ENCODE measurements around the gene HPRT1. TPM values are rescaled to one million over a fixed set of nuclear protein-coding genes. Genes with fewer than 3 reads are reported as not detected.

HPRT1 gene
- polyA plus RNA-seq, 6 donors from 2014 or later: 85.3 to 148 (median 93.6) TPM

DNA sequence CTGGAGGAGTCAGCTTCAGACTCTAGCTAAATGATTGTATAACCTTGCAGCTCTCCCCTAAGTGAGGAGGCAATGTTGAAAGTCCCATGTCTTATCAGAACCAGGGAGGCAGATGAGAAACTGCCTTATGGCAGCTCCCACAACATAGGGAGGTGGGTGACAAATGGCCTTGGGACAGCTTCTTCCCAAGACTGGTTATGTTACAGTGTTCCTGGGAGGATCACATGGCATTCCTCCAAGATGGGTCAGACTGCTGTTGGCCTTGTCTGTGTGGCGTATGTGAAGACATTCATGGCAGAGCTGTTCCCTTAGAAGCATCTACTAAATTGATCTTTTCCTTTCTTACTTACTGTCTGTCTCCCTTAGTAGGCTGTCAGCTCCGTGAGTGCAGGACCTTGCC, 42.0 kb downstream of the HPRT1 start:
- Mint-ChIP-seq H3K4me3 (no peak overlapping the region), H3K27ac (peak overlapping the region in 1 of 6 donors; percentile 8), H3K4me1 (no peaks in the 10 kb centered on the region), H3K27me3 (no peaks in the 10 kb centered on the region), H3K9me3 (no peaks in the 10 kb centered on the region), H3K36me3 (peaks cover 0 to 7% of the 10 kb centered on the region in 2 donors)
- ATAC-seq (ENCODE audit: low read depth in 2 of 2) (no peak), DNase-seq (no peak)

DNA sequence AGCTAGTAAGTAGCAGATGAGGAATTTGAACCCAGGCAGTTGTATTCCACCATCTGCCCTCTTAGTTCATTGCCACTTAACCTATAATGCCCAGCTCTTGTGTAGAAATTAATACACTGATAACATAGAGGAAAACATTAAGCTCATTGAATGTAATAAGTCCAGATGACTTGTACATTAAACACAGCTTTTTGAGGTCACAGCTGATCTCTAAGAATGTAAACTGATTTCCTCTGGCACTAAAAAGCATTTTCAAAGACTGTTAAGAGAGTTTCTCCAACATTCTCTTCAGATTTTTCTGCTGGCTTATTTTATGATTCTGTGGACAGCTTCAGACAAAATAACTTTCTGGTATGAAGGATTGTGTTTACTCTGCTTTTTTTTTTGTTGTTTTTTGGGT, 42.7 kb downstream of the HPRT1 start:
- peaks cover 0 to 7% of the 10 kb centered on the region in 2 donors for H3K36me3 Mint-ChIP-seq
- no peak overlapping the region for H3K27ac Mint-ChIP-seq
- DNase-seq: no peak
- no peaks in the 10 kb centered on the region for H3K4me1 Mint-ChIP-seq
- no peak for ATAC-seq (ENCODE audit: low read depth in 2 of 2)
- no peaks in the 10 kb centered on the region for H3K27me3 Mint-ChIP-seq
- no peaks in the 10 kb centered on the region for H3K9me3 Mint-ChIP-seq
- H3K4me3 Mint-ChIP-seq: no peak overlapping the region

DNA sequence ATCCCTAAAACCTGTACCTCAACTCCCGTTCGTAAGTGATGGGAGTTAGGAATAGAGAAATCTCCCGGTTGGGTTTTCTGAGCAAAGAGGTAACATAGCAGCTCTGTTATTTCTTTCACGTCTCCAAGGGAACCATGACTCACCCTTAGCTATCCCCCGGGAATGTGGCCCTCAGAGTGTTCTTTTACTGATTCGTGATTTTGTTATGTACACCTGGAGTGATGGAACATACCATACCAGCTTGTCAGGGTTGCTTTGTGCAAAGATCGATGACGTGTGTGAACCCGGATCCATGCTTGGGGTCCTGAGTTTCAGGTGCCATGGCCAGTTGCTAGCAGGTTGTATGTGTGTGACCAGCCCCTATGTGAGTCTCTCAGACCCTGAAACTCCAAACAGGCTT, 52.6 kb downstream of the HPRT1 start:
- Mint-ChIP-seq H3K36me3 (no peaks in the 10 kb centered on the region), H3K4me1 (no peaks in the 10 kb centered on the region), H3K9me3 (peaks cover 0 to 2% (median 0%) of the 10 kb centered on the region in 7 donors), H3K4me3 (no peak overlapping the region), H3K27me3 (no peaks in the 10 kb centered on the region), H3K27ac (no peak overlapping the region)
- ATAC-seq (ENCODE audit: low read depth in 2 of 2) (no peak), DNase-seq (no peak)

DNA sequence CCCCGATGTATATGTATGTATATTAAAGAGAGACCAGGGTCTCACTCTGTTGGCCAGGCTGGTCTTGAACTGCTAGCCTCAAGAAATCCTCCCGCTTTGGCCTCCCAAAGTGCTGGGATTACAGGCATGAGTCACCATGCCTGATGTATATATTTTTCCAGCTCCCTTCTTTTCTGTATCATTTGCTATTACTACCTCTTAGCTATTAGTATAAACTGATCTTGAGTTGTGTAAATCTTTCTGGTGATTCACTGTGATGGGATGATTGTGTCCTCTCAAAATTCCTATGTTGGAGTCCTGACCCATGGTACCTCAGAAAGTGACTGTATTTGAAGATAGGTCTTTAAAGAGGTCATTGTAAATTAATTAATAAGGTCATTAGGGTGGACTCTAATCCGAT, 53.1 kb downstream of the HPRT1 start:
- Mint-ChIP-seq H3K4me3 (no peak overlapping the region), H3K27me3 (no peaks in the 10 kb centered on the region), H3K9me3 (peaks cover 0 to 2% (median 0%) of the 10 kb centered on the region in 7 donors), H3K27ac (no peak overlapping the region), H3K36me3 (no peaks in the 10 kb centered on the region), H3K4me1 (no peaks in the 10 kb centered on the region)
- no peak for DNase-seq
- ATAC-seq (ENCODE audit: low read depth in 2 of 2): no peak

DNA sequence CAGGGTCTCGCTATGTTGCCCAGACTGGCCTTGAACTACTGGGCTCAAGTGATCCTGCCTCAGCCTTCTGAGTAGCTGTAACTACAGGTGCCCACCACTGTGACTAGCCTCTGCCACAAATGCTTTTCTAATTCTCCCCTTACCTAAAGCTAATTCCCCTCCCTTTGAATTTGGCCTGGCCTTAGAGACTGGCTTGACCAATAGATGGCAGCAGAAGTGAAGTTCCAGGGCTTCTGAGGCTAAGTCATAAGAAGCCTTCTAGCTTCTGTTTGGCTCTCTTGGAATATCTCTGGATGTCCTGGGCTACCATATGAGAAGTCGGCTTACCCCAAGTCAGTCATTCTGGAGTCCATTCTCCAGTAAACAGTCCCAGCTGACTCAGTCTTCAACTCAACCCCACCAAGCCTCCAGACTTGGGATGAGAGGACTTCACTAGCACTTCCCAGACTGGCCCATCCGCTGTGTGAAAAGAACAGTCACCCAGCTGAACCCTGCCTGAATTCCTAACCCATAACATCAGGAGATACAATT, 61.0 kb downstream of the HPRT1 start:
- Mint-ChIP-seq H3K4me3 (no peak overlapping the region), H3K36me3 (no peaks in the 10 kb centered on the region), H3K27ac (peak overlapping the region in 2 of 6 donors; percentile 8 to 29), H3K27me3 (no peaks in the 10 kb centered on the region), H3K4me1 (no peaks in the 10 kb centered on the region), H3K9me3 (no peaks in the 10 kb centered on the region)
- ATAC-seq (ENCODE audit: low read depth in 2 of 2) (no peak), DNase-seq (no peak)

DNA sequence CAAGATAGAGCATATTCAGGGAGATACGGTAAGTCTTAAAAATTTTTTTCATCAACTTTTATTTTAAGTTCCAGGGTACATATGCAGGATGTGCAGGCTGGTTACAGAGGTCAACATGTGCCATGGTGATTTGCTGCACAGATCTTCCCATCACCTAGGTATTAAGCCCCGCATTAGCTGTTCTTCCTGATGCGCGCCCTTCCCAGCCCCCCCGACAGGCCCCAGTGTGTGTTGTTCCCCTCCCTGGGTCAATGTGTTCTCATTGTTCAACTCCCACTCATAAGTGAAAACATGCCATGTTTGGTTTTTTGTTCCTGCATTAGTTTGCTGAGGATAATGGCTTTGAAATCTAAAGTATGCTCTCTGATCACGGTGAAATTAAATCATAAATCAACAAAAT, 64.2 kb downstream of the HPRT1 start:
- ATAC-seq (ENCODE audit: low read depth in 2 of 2) (no peak), DNase-seq (no peak)
- no peak overlapping the region for H3K4me3 Mint-ChIP-seq
- no peaks in the 10 kb centered on the region for H3K4me1 Mint-ChIP-seq
- no peak overlapping the region for H3K27ac Mint-ChIP-seq
- H3K9me3 Mint-ChIP-seq: no peaks in the 10 kb centered on the region
- H3K27me3 Mint-ChIP-seq: no peaks in the 10 kb centered on the region
- no peaks in the 10 kb centered on the region for H3K36me3 Mint-ChIP-seq

DNA sequence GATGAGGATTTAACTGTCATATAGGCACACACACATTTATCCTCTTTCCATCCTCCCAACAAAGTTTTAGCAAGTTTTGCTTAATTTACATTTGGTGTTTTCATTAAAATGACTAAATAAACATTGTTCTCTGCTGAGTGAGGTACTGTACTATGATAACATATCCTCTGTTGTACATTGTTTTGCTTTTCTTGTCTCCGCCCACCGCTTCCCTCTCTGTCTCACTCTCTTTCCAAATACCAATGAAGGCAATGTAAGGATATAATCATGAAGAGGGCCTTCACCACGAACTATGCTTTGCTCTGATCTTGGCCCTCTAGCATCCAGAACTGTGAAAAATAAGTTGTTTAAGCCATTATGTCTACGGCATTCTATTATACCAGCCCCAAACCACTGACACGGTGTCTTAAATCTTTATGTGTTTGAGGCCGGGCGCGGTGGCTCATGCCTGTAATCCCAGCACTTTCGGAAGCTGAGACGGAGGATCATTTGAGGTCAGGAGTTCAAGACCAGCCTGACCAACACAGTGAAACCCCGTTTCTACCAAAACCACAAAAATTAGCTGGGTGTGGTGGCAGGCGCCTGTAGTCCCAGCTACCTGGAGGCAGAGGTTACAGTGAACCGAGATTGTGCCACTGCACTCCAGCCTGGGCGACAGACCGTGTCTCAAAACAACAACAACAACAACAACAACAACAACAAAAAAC, 65.3 kb downstream of the HPRT1 start:
- Mint-ChIP-seq H3K27me3 (no peaks in the 10 kb centered on the region), H3K36me3 (no peaks in the 10 kb centered on the region), H3K4me3 (no peak overlapping the region), H3K9me3 (no peaks in the 10 kb centered on the region), H3K27ac (no peak overlapping the region), H3K4me1 (no peaks in the 10 kb centered on the region)
- no peak for ATAC-seq (ENCODE audit: low read depth in 2 of 2)
- no peak for DNase-seq

DNA sequence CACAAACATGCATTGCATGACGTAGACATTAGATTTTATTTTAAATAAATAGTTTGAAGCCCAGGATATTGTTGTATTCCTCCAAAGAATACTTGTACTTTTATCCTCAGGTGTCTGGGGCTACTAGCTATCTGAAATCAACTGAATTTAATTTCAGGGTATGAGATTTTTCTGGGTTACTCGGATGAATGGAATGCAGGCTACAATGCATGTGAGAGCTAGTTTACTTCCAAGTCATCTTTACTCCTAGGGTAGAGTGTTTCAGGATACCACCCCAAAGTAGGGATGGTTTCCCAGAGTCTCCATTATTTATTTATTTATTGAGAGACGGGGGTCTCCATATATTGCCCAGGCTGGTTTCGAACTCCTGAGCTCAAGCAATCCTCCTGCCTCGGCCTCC, 66.4 kb downstream of the HPRT1 start:
- H3K36me3 Mint-ChIP-seq: no peaks in the 10 kb centered on the region
- no peak overlapping the region for H3K27ac Mint-ChIP-seq
- DNase-seq (no peak), ATAC-seq (ENCODE audit: low read depth in 2 of 2) (no peak)
- no peaks in the 10 kb centered on the region for H3K4me1 Mint-ChIP-seq
- no peaks in the 10 kb centered on the region for H3K27me3 Mint-ChIP-seq
- no peak overlapping the region for H3K4me3 Mint-ChIP-seq
- H3K9me3 Mint-ChIP-seq: no peaks in the 10 kb centered on the region

DNA sequence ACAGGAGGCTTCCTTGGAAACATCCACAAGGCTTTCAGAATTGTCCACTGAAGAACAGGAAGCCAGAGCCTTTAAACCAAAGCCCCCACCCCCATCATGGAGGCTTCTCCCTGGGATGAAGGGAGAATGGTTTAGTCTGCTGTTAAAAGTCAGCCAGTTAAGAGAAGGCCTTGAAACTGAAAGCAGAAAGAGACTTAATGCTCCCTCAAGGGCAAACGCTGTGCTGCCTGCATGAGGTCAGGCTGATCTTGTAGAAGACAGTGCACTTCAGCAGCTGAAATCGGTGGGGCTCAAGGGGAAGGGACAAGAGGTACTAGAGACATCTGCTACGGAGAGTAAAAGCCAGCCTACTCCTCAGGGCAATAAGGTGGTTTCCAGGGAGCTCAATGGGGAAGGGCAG, 69.0 kb downstream of the HPRT1 start:
- Mint-ChIP-seq H3K27ac (no peak overlapping the region), H3K27me3 (peaks cover 0 to 8% (median 0%) of the 10 kb centered on the region in 3 donors), H3K9me3 (no peaks in the 10 kb centered on the region), H3K36me3 (no peaks in the 10 kb centered on the region), H3K4me1 (no peaks in the 10 kb centered on the region), H3K4me3 (no peak overlapping the region)
- ATAC-seq (ENCODE audit: low read depth in 2 of 2) (no peak), DNase-seq (no peak)

DNA sequence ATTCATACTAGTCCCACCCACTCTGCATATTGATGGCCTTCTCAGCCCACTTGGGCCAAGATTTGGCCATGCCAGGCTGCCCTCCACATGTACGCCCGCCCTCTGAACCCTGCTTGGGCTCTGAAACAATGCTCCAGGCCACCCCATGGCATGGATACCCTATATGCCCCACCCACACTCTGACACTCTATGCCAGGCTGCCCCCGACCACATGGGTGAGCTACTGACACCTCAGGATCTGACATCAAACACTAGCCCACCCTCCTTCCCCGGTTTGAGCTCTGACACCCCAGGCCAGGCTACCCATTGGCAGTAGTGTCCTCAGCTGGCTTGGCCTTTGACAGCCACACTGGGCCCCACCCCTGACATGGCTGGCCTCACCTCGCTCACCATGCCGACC, 69.5 kb downstream of the HPRT1 start:
- H3K4me3 Mint-ChIP-seq: no peak overlapping the region
- no peak overlapping the region for H3K27ac Mint-ChIP-seq
- no peaks in the 10 kb centered on the region for H3K36me3 Mint-ChIP-seq
- no peaks in the 10 kb centered on the region for H3K9me3 Mint-ChIP-seq
- peaks cover 0 to 8% (median 0%) of the 10 kb centered on the region in 3 donors for H3K27me3 Mint-ChIP-seq
- ATAC-seq (ENCODE audit: low read depth in 2 of 2) (no peak), DNase-seq (no peak)
- H3K4me1 Mint-ChIP-seq: no peaks in the 10 kb centered on the region

DNA sequence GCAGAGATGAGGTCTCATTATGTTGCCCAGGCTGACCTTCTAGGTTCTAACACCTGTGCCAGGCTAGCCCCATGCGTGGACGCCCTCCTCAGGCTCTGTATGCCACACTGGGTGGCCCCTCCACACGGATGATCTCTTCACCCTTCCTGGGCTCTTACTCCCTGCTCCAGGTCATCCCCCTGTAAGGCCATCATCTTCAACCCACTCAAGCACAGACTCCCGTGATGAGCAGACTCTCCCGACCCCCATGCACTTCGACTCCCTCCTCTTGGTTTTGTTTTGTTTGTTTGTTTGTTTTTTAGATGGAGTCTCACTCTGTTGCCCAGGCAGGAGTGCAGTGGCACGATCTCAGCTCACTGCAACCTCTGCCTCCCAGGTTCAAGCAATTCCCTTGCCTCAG, 70.9 kb downstream of the HPRT1 start:
- Mint-ChIP-seq H3K36me3 (no peaks in the 10 kb centered on the region), H3K9me3 (no peaks in the 10 kb centered on the region), H3K27me3 (peaks cover 0 to 15% (median 0%) of the 10 kb centered on the region in 3 donors), H3K4me1 (no peaks in the 10 kb centered on the region), H3K4me3 (no peak overlapping the region), H3K27ac (no peak overlapping the region)
- ATAC-seq (ENCODE audit: low read depth in 2 of 2) (no peak), DNase-seq (no peak)

DNA sequence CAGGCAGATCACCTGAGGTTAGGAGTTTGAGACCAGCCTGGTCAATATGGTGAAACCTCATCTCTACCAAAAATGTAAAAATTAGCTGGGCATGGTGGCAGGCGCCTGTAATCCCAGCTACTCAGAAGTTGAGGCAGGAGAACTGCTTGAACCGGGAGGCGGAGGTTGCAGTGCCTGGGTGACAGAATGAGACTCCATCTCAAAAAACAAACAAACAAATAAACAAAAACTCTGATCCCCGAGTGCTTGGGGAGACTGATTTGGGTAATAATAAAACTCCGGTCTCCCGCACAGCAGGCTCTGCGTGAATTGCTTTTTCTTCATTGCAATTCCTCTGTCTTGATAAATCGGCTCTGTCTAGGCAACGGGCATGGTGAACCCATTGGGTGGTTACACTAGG, 73.4 kb downstream of the HPRT1 start:
- H3K9me3 Mint-ChIP-seq: peaks cover 0 to 2% (median 0%) of the 10 kb centered on the region in 7 donors
- no peaks in the 10 kb centered on the region for H3K4me1 Mint-ChIP-seq
- H3K27ac Mint-ChIP-seq: no peak overlapping the region
- no peaks in the 10 kb centered on the region for H3K36me3 Mint-ChIP-seq
- H3K4me3 Mint-ChIP-seq: no peak overlapping the region
- DNase-seq: no peak
- peaks cover 0 to 25% (median under 1%) of the 10 kb centered on the region in 3 donors for H3K27me3 Mint-ChIP-seq
- no peak for ATAC-seq (ENCODE audit: low read depth in 2 of 2)

DNA sequence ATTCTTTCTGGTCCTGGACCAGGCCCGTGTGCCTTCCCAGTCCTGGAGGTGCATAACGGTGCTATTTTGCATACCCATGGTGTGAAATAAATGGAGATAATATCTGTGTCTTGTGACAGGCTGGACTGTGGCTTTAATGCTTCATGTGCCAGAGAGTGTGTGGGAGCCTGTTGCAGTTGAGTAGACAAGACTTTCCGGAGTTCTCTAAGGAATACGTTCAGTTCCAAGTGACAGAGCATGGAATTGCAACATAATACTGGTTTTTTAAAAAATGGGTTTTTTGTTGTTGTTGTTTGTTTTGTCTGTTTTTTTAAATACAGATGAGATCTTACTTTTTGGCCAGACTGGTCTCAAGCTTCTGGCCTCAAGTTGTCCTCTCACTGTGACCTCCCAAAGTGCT, 74.0 kb downstream of the HPRT1 start:
- Mint-ChIP-seq H3K27me3 (peaks cover 0 to 30% (median 4%) of the 10 kb centered on the region in 3 donors), H3K27ac (no peak overlapping the region), H3K4me3 (no peak overlapping the region), H3K4me1 (no peaks in the 10 kb centered on the region), H3K9me3 (peaks cover 0 to 2% (median 0%) of the 10 kb centered on the region in 7 donors), H3K36me3 (no peaks in the 10 kb centered on the region)
- no peak for DNase-seq
- no peak for ATAC-seq (ENCODE audit: low read depth in 2 of 2)

DNA sequence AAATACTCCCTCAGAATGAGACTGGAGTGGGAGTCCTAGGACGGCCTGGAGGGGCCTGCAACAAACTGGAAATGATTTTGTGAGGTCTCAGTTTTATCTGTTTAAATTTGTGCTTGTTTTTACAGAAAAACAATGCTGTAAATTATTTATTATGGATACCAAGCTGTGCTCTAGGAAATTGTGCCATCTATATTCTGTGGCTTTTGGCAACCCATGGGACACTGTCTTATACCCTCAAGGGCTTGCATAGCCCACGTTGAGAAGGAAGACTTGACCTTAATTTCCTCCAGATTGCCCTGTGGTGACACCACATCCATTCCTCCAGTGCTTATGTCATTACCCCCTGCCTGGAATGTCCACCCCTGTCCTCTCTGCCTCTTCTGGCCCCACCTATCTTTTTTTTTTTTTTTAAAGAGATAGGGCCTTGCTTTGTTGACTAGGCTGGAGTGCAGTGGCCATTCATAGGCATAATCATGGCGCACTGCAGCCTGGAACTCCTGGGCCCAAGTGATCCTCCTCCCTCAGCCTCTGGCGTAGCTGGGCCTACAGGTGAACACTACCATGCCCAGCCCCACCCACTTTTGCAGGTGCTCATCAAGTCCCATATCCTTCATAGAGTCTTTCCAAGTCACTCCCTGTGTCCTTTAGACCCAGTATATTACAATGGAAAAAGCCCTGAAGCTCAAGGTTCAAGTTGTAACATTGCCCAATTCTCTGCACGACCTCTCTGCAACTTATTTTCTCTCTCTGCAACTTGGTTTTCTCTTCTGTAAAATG, 77.4 kb downstream of the HPRT1 start:
- no peak overlapping the region for H3K27ac Mint-ChIP-seq
- no peak overlapping the region for H3K4me3 Mint-ChIP-seq
- no peaks in the 10 kb centered on the region for H3K36me3 Mint-ChIP-seq
- peaks cover 0 to 2% (median 0%) of the 10 kb centered on the region in 7 donors for H3K9me3 Mint-ChIP-seq
- H3K27me3 Mint-ChIP-seq: peaks cover 0 to 30% (median 4%) of the 10 kb centered on the region in 3 donors
- H3K4me1 Mint-ChIP-seq: peaks cover 0 to 2% (median 0%) of the 10 kb centered on the region in 3 donors
- DNase-seq: no peak
- no peak for ATAC-seq (ENCODE audit: low read depth in 2 of 2)
